GM12864 (cell line): Measurements from ENCODE around the gene CELF6.

ENCODE experiments used
- DNase-seq: peaks from one replicate; pipeline ENCODE4 v3.0.0-alpha.2; 2011; ENCODE audit warnings: low read depth
- H3K4me3 ChIP-seq: 2 replicates; pipeline ENCODE4 v1.5.1; 2011; ENCODE audit warnings: mild to moderate bottlenecking, low read depth, low read length, control low read depth
- TF ChIP-seq, protein P1 (sequence below): IDR thresholded peaks from 2 replicates; pipeline ENCODE4 v1.5.1; 2011; ENCODE audit warnings: low read depth, mild to moderate bottlenecking, moderate library complexity, low read length, control low read depth, inconsistent platforms; ENCODE audit errors: missing control alignments

The CELF6 gene

DNA sequence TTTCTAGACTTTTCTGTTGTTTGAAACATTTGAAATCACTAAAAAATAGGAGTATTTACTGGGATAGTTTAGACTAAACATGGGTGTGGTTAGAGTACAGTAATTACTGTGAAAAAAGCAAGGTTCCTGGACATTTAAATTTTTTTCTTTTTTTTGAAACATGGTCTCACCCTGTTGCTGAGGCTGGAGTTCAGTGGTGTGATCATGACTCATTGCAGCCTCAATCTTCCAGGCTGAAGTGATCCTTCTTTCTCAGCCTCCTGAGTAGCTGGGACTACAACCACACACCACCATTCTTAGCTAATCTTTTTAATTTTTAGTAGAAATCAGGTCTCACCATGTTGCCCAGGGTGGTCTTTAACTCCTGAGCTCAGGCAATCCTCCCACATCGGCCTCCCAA lies 20.4 kb upstream of the CELF6 start:
- no peak for DNase-seq
- no peak overlapping the region for H3K4me3 ChIP-seq
- TF ChIP-seq, protein P1, sequence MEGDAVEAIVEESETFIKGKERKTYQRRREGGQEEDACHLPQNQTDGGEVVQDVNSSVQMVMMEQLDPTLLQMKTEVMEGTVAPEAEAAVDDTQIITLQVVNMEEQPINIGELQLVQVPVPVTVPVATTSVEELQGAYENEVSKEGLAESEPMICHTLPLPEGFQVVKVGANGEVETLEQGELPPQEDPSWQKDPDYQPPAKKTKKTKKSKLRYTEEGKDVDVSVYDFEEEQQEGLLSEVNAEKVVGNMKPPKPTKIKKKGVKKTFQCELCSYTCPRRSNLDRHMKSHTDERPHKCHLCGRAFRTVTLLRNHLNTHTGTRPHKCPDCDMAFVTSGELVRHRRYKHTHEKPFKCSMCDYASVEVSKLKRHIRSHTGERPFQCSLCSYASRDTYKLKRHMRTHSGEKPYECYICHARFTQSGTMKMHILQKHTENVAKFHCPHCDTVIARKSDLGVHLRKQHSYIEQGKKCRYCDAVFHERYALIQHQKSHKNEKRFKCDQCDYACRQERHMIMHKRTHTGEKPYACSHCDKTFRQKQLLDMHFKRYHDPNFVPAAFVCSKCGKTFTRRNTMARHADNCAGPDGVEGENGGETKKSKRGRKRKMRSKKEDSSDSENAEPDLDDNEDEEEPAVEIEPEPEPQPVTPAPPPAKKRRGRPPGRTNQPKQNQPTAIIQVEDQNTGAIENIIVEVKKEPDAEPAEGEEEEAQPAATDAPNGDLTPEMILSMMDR: no peak

DNA sequence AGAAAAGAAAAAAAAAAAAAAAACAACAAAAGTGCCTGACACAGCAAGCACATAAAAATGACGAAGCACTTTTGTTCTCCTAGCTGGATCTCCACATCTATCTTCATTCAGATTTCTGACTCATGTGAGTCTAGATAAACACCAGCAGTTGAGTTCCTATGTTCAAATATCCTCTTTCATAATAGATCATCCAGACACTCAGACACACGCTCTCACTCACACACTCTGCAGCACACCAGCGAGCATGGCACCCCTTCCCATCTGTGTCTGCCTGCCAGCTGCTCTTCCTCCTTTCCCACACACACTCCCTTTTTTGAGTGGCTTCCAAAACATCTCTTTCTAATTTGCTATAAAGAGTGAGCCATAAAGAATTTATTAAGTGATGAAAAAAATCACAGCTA lies 19.8 kb upstream of the CELF6 start:
- no peak overlapping the region for H3K4me3 ChIP-seq
- no peak for DNase-seq
- TF ChIP-seq, protein P1: no peak

DNA sequence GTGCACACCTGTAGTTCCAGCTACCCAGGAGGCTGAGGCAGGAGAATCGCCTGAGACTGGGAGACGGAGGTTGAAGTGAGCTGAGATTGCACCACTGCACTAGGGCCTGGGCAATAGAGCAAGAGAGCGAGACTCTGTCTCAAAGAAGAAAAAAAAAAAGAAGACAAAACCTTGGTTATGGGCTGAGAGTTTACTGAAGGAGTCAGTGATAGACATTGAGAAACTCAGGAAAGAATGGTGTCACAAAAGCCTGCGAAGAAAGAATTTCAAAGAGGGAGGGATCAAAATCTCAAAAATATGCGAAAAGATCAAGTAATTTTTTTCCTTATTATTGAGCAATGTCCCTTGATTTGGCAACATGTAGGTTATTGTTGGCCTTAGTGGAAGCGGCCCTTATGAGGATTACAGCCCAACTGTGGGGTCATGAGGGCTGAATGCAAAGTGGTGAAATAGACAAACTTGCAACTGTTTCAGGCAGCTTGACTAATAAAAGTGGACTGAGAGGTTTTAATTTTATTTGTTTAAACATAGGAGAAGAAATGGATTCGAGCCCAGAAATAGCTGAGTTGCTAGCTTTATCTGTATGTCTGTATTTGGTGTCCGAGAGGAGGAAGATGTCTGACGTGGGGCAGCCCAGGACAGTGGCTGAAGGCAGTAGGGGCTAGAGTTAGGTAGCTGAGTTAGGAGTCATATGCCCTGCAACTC lies 18.8 kb upstream of the CELF6 start:
- no peak for DNase-seq
- TF ChIP-seq, protein P1: no peak
- no peak overlapping the region for H3K4me3 ChIP-seq

DNA sequence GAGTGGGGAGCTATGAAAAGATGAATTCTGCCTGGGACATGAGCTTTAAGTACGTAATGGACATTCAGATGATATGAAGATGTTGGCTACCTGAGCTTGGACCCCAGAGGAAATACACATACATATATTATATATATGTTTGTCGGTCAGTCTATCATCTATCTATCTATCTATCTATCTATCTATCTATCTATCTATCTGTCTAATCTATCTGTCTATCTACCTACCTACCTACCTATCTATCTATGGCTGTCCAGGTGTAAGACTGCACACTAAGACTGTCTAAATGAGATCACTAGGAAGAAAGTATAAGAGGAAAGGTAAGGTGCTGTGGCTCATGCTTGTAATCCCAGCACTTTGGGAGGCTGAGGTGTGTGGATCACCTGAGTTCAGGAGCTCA lies 18.2 kb upstream of the CELF6 start:
- DNase-seq: no peak
- TF ChIP-seq, protein P1: no peak
- no peak overlapping the region for H3K4me3 ChIP-seq

DNA sequence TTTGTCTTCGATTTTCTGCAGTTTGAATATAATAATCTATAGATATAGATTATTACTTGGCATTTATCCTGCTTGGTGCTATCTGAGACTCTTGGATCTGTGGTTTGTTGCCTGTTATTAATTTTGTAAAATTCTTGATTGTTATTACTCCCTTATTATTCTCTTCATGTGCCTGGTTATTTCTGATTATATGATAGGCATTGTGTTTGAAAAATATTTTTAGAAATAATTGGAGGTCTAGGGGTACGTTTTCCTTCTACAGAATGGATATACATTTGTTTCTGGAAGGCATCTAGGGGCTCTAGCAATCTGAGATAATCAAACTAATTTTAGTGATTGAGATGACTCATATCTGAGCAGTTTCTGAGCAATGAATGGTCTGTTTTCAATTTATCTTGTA lies 14.9 kb upstream of the CELF6 start:
- DNase-seq: no peak
- H3K4me3 ChIP-seq: no peak overlapping the region
- TF ChIP-seq, protein P1: no peak

DNA sequence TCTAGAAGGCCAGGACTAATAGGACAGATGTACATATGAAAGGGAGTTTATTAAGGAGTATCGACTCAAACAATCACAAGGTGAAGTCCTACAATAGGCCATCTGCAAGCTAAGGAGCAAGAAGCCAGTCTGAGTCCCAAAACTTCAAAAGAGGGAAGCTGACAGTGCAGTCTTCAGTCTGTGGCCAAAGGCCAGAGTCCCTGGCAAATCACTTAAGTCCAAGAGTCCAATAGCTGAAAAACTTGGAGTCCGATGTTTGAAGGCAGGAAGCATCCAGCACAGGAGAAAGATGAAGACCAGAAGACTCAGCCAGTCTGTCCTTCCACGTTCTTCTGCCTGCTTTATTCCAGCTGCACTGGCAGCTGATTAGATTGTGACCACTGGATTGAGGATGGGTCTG lies 11.1 kb upstream of the CELF6 start:
- no peak overlapping the region for H3K4me3 ChIP-seq
- no peak for DNase-seq
- TF ChIP-seq, protein P1: no peak

DNA sequence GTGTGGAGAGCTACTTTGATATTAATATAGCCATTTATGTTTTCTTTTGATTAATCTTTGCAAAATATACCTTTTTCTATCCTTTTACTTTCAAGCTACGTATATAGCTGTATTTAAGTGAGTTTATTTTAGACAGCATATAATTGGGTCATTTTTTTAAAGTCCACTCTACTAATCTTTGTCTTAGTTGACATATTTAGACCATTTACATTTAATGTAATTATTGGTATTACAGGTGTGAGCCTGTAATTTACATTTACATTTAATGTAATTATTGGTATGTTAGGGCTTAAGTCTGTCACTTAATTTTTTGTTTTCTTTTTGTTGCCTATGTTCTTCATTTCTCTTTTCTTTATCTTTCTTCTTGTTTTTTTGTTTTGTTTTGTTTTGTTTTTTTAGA lies 3.8 kb upstream of the CELF6 start:
- DNase-seq: no peak
- TF ChIP-seq, protein P1: no peak
- H3K4me3 ChIP-seq: no peak overlapping the region
